Cardiac fibroblast (primary cell): ENCODE results near the gene RABEP1.
"Not testable (repeated sequence)": the region's sequence is repeated elsewhere in the genome, so short reads cannot be mapped to it uniquely, and the experiment has no call there.

Source experiments
- DNase-seq, 2 donors: peaks; one replicate each; pipeline versions ENCODE4 v3.0.0 to v3.0.0-alpha.2; 2010; ENCODE audit warnings: low read depth in 2 of 2
- H3K4me3 ChIP-seq, 2 donors: replicated peaks in 1 of 2; 1 replicate in 1 of 2; 2 replicates in 1 of 2; pipeline ENCODE4 v1.5.1; 2011; ENCODE audit warnings: low read depth in 2 of 2, low read length in 2 of 2, mild to moderate bottlenecking in 2 of 2, moderate library complexity in 1 of 2
- TF ChIP-seq, protein P1 (sequence below): IDR thresholded peaks from one replicate; pipeline ENCODE4 v1.5.1; 2011; ENCODE audit warnings: low read depth, mild to moderate bottlenecking, low read length, inconsistent platforms

Gene RABEP1

DNA sequence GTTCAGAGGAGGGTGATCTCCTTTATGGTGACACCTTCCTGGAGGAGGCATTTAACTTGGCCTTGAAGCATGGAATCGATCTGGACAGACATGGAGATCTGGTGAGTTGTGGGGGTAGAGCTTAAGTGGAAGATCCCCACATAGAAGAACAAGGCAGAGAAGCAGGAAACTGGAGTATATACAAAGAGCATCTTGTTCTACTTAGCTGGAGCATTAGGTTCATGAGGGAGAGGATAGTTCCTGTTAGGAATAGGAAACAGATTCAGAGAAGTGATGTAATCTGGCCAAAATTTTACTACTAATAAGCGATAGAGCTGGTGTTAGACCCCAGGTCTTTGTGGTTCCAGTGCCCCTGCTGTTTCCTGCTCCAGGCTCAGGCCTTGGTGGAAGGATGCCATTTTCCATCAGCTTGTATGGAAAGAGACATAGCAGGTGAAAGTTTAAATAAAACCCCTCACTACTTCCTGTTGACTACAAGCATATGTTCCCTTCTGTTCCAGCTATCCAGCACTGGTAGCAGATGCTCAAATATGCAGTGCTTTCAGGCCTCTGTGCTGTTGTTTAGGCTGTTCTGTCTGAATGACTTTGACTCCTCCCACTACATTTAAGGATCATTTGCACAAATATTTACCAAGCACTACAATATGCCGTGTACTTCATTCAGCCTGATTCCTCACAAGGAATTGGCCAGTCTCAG lies 147.3 kb downstream of the RABEP1 start:
- DNase-seq: no peak
- TF ChIP-seq, protein P1, sequence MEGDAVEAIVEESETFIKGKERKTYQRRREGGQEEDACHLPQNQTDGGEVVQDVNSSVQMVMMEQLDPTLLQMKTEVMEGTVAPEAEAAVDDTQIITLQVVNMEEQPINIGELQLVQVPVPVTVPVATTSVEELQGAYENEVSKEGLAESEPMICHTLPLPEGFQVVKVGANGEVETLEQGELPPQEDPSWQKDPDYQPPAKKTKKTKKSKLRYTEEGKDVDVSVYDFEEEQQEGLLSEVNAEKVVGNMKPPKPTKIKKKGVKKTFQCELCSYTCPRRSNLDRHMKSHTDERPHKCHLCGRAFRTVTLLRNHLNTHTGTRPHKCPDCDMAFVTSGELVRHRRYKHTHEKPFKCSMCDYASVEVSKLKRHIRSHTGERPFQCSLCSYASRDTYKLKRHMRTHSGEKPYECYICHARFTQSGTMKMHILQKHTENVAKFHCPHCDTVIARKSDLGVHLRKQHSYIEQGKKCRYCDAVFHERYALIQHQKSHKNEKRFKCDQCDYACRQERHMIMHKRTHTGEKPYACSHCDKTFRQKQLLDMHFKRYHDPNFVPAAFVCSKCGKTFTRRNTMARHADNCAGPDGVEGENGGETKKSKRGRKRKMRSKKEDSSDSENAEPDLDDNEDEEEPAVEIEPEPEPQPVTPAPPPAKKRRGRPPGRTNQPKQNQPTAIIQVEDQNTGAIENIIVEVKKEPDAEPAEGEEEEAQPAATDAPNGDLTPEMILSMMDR: no peak
- no peak overlapping the region for H3K4me3 ChIP-seq

DNA sequence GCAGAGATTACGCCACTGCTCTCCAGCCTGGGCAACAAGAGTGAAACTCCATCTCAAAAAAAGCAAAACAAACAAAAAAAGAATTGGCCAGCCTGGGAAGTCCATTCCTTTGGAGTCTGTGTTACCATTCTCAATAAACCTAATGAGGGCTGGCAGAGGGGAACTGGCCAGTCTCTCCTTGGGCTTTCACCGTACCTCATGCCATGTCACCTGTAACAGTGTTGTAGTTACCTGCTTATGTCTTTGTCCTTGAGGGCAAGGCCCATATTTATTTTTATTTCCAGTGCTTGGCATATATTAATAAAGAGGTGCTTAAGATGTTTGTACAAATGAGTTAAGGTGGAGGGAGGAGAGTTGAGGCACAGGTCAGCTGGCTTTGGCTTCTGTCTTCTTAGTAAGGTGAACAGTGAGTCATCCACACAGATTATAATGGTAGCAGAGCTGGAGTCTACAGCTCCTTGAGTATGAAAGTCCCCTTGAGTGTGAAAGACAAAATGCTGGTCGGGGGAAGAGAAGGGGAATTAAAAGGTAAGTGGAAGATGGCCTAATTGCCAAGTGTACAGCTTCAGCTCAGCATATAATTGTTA lies 148.4 kb downstream of the RABEP1 start:
- no peak for DNase-seq
- TF ChIP-seq, protein P1: no peak
- no peak overlapping the region for H3K4me3 ChIP-seq

DNA sequence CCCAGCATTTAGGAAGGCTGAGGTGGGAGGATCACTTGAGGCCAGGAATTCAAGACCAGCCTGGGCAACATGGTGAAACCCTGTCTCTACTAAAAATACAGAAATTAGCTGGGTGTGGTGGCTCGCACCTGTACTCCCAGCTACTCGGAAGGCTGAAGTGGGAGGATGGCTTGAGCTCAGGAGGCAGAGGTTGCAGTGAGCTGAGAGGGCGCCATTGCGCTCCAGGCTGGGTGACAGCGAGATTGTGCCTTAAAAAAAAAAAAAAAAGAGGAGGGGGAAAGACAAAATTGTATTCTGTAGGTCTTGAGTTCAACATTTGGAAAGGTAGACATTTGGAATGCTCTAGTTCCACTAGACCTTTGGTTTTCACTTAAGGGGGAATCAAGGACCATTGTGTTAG lies 149.2 kb downstream of the RABEP1 start:
- not testable (repeated sequence) for H3K4me3 ChIP-seq, DNase-seq

DNA sequence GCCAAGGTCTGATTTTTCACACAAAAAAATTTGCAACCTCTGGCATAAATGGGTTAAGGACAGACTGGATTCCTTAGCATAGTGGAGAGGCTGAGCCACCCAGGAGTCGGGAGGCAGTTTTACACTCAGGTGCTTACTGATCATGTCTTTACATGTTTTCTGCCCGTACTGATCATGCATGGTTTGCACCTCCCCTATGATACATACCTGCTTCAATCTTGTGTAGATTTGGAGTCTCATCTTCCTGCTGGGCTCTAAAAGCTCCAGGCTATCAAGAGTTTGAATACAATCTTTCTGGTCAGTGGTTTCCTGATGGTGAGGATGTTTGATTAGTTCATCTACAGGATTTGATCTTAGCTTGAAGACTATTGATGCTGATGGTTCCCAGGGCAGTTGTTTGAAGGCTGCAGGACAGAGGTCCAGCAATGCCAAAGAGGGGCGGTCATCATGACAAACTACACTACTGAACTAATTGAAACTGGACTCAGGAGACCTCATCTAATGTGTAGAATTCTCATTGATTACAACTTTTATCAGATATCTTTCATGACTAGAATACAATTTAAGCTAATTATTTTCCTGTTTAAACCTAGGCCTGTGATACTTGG lies 150.0 kb downstream of the RABEP1 start:
- DNase-seq: no peak
- H3K4me3 ChIP-seq: no peak overlapping the region
- TF ChIP-seq, protein P1: no peak

DNA sequence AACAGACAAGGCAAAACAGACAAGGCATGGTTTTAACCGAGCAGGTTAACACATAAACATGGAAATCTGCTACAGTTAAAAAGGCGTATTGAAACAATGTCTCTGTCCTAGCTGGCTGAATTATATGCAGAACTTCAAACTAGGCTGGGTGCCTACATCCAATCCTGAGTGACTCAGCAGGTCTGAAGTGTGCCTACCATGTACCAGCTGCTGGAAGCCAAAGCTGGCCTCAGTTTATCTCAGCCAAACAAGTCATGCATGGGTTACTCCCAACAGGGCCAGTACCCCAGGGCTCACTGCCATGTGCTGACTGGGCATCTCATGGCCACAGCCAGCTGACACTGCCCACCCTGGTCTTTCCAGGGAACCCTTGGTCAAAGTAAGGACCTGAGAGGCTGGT lies 152.9 kb downstream of the RABEP1 start:
- TF ChIP-seq, protein P1: no peak
- no peak overlapping the region for H3K4me3 ChIP-seq
- DNase-seq: no peak
